ENCODE data around the gene SYNE1.

- TF ChIP-seq, protein P1, sequence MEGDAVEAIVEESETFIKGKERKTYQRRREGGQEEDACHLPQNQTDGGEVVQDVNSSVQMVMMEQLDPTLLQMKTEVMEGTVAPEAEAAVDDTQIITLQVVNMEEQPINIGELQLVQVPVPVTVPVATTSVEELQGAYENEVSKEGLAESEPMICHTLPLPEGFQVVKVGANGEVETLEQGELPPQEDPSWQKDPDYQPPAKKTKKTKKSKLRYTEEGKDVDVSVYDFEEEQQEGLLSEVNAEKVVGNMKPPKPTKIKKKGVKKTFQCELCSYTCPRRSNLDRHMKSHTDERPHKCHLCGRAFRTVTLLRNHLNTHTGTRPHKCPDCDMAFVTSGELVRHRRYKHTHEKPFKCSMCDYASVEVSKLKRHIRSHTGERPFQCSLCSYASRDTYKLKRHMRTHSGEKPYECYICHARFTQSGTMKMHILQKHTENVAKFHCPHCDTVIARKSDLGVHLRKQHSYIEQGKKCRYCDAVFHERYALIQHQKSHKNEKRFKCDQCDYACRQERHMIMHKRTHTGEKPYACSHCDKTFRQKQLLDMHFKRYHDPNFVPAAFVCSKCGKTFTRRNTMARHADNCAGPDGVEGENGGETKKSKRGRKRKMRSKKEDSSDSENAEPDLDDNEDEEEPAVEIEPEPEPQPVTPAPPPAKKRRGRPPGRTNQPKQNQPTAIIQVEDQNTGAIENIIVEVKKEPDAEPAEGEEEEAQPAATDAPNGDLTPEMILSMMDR (IDR thresholded peaks at IDR 0.05; ENCODE audit: insufficient read depth, low read length, poor library complexity, severe bottlenecking), result peak; percentile 46
- TF ChIP-seq EZH2phosphoT487 (conservative IDR thresholded peaks at IDR 0.05; ENCODE audit: low read length), result no peak
Measured at GRCh38 chr6:152301765-152302568, 335.2 kb downstream of the SYNE1 start.

All from SU-DHL-6 (cell line).